Measurements from ENCODE around the gene SLC25A26.

DNA sequence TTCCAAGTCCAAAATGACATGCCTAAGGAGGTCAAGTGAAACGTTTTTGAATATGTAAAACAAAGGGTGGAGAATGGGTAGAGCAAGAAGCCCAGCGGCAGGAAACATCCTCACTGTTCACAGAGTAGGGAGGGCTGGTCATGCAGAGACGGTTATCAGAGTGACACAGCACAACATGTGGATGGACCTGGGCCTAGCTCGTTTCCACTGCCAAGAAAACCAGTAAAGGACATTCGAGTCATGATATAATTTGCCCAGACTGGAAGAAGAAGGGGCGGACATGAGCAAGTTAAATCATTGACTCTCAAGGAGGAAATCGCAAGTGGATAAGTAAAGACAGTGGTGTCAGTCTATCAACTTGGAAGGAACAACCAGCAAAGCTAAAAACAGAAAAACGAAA, 190.7 kb downstream of the SLC25A26 start:
- TF ChIP-seq, protein P1, sequence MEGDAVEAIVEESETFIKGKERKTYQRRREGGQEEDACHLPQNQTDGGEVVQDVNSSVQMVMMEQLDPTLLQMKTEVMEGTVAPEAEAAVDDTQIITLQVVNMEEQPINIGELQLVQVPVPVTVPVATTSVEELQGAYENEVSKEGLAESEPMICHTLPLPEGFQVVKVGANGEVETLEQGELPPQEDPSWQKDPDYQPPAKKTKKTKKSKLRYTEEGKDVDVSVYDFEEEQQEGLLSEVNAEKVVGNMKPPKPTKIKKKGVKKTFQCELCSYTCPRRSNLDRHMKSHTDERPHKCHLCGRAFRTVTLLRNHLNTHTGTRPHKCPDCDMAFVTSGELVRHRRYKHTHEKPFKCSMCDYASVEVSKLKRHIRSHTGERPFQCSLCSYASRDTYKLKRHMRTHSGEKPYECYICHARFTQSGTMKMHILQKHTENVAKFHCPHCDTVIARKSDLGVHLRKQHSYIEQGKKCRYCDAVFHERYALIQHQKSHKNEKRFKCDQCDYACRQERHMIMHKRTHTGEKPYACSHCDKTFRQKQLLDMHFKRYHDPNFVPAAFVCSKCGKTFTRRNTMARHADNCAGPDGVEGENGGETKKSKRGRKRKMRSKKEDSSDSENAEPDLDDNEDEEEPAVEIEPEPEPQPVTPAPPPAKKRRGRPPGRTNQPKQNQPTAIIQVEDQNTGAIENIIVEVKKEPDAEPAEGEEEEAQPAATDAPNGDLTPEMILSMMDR (conservative IDR thresholded peaks at IDR 0.05): no peak
- TF ChIP-seq ZFX (IDR thresholded peaks at IDR 0.05): no peak

All from C4-2B (cell line).